HT-29 (cell line): ENCODE measurements around the gene ULK4. TPM values are rescaled to one million over a fixed set of nuclear protein-coding genes. Genes with fewer than 3 reads are reported as not detected.

ENCODE experiments used
- DNase-seq: peaks from one replicate; pipeline ENCODE4 v3.0.0-alpha.2; 2015; ENCODE audit warnings: low spot score
- small RNA-seq: library from RNA; depleted of rRNA; stranded (forward); fragments of <200 nt; gene quantifications from one replicate; pipeline ENCODE3, GENCODE V24; 2014
- total RNA-seq: library from RNA; depleted of rRNA; stranded (reverse); fragments of >200 nt; shearing (Covaris generic); gene quantifications from 2 replicates; pipeline ENCODE4 v1.2.3, GENCODE V29; 2014; rRNA removed

Gene ULK4
- total RNA-seq, 1 experiment from 2014 or later = 3.2 TPM

GRCh38 chr3:41199866-41200668 lies 761.8 kb downstream of the ULK4 start:
- DNase-seq = peak; percentile 33

GRCh38 chr3:41198950-41199865 lies 762.7 kb downstream of the ULK4 start, which contains the start of gene CTNNB1:
CTNNB1 (plus strand) TSS chr3:41199505; CDS start chr3:41224069, 24,564 bp downstream.
- peak; percentile 77 for DNase-seq

- DNase-seq = no peak
These were observed 763.4 kb downstream of the ULK4 start for GRCh38 chr3:41198526-41198925.

GRCh38 chr3:41198046-41198445 lies 763.9 kb downstream of the ULK4 start:
- DNase-seq = no peak

Small RNA genes within 50 kb of the gene (small RNA-seq; reads per million reads assigned to genes)
- not detected for gene ATP6V0E1P2
- not detected for gene RF00019
- gene RF00096 = not detected
- not detected for gene RF00602

Other genes with a start within 250 kb of the ULK4 start
- gene TRAK1, start 129.3 kb upstream of the ULK4 start, total RNA-seq = 186 and 190 TPM in 2 replicates